H9 (cell line): ENCODE results near the gene GPATCH1. TPM values are rescaled to one million over a fixed set of nuclear protein-coding genes. Genes with fewer than 3 reads are reported as not detected.

Source experiments
- DNase-seq: peaks from one replicate; pipeline ENCODE4 v3.0.0-alpha.2; 2017
- H2AFZ ChIP-seq: one replicate; pipeline ENCODE4 v1.6.1; 2013; ENCODE audit warnings: mild to moderate bottlenecking, low read length, control low read depth, moderate library complexity
- H2AK5ac ChIP-seq: 2 replicates; pipeline ENCODE4 v1.6.1; 2013; ENCODE audit warnings: low read length, control low read depth, mixed read lengths; ENCODE audit not compliant: insufficient read length
- H2BK120ac ChIP-seq: one replicate; pipeline ENCODE4 v1.6.1; 2013; ENCODE audit warnings: low read depth, mild to moderate bottlenecking, low read length, control low read depth, inconsistent platforms; ENCODE audit not compliant: poor library complexity, severe bottlenecking
- H2BK12ac ChIP-seq: 2 replicates; pipeline ENCODE4 v1.6.1; 2013; ENCODE audit warnings: low read length, control low read depth, mixed read lengths, low read depth; ENCODE audit not compliant: insufficient read length
- H2BK15ac ChIP-seq: 2 replicates; pipeline ENCODE4 v1.6.1; 2013; ENCODE audit warnings: low read depth, low read length, control low read depth
- H2BK20ac ChIP-seq: one replicate; pipeline ENCODE4 v1.6.1; 2013; ENCODE audit warnings: low read depth, mild to moderate bottlenecking, low read length, control low read depth, inconsistent platforms; ENCODE audit not compliant: poor library complexity, severe bottlenecking
- H2BK5ac ChIP-seq: 2 replicates; pipeline ENCODE4 v1.6.1; 2013; ENCODE audit warnings: low read length, control low read depth, mixed read lengths; ENCODE audit not compliant: insufficient read length
- H3K14ac ChIP-seq: 2 replicates; pipeline ENCODE4 v1.6.1; 2013; ENCODE audit warnings: low read length, control low read depth; ENCODE audit not compliant: insufficient read depth
- H3K18ac ChIP-seq: 2 replicates; pipeline ENCODE4 v1.6.1; 2013; ENCODE audit warnings: low read depth, mild to moderate bottlenecking, mixed read lengths, low read length, control low read depth; ENCODE audit not compliant: insufficient read length
- H3K23ac ChIP-seq: 2 replicates; pipeline ENCODE4 v1.6.1; 2013; ENCODE audit warnings: low read length, control low read depth, mixed read lengths, low read depth; ENCODE audit not compliant: insufficient read length
- H3K23me2 ChIP-seq: 2 replicates; pipeline ENCODE4 v1.6.1; 2013; ENCODE audit warnings: low read depth, mild to moderate bottlenecking, mixed read lengths, low read length, control low read depth; ENCODE audit not compliant: insufficient read length, poor library complexity, severe bottlenecking
- H3K27ac ChIP-seq: 2 replicates; pipeline ENCODE4 v1.5.1; 2013; ENCODE audit warnings: low read length, control low read depth, mixed read lengths, low read depth; ENCODE audit not compliant: insufficient read length
- H3K27me3 ChIP-seq: 2 replicates; pipeline ENCODE4 v1.6.1; 2013; ENCODE audit warnings: low read length, control low read depth, inconsistent platforms; ENCODE audit not compliant: insufficient read depth
- H3K4ac ChIP-seq: 2 replicates; pipeline ENCODE4 v1.6.1; 2013; ENCODE audit warnings: low read depth, mild to moderate bottlenecking, control low read depth, inconsistent platforms, low read length, moderate library complexity
- H3K4me1 ChIP-seq: 2 replicates; pipeline ENCODE4 v1.6.1; 2013; ENCODE audit warnings: low read length, control low read depth, inconsistent platforms; ENCODE audit not compliant: insufficient read depth
- H3K4me2 ChIP-seq: 2 replicates; pipeline ENCODE4 v1.6.1; 2013; ENCODE audit warnings: low read length, control low read depth, mixed read lengths; ENCODE audit not compliant: insufficient read length, insufficient read depth
- H3K56ac ChIP-seq: 2 replicates; pipeline ENCODE4 v1.6.1; 2013; ENCODE audit warnings: low read depth, mild to moderate bottlenecking, mixed read lengths, low read length, control low read depth; ENCODE audit not compliant: insufficient read length
- H3K79me1 ChIP-seq: 2 replicates; pipeline ENCODE4 v1.6.1; 2013; ENCODE audit warnings: low read depth, mild to moderate bottlenecking, moderate library complexity, low read length, control low read depth, inconsistent platforms; ENCODE audit not compliant: insufficient read depth, poor library complexity, severe bottlenecking
- H3K79me2 ChIP-seq: 2 replicates; pipeline ENCODE4 v1.6.1; 2013; ENCODE audit warnings: low read length, control low read depth, inconsistent platforms; ENCODE audit not compliant: insufficient read depth
- H3K9ac ChIP-seq: 2 replicates; pipeline ENCODE4 v1.6.1; 2013; ENCODE audit warnings: low read length, control low read depth, mixed read lengths; ENCODE audit not compliant: insufficient read length; ENCODE audit errors: extremely low read depth
- H3K9me3 ChIP-seq: one replicate; pipeline ENCODE4 v1.6.1; 2013; ENCODE audit warnings: low read depth, low read length, inconsistent platforms; ENCODE audit not compliant: control insufficient read depth
- H3T11ph ChIP-seq: one replicate; pipeline ENCODE4 v1.6.1; 2013; ENCODE audit warnings: mild to moderate bottlenecking, low read length, control low read depth, inconsistent platforms
- H4K20me1 ChIP-seq: one replicate; pipeline ENCODE4 v1.6.1; 2013; ENCODE audit not compliant: control insufficient read depth, insufficient read length, insufficient read depth
- H4K5ac ChIP-seq: 2 replicates; pipeline ENCODE4 v1.6.1; 2013; ENCODE audit warnings: low read depth, mild to moderate bottlenecking, mixed read lengths, low read length, control low read depth; ENCODE audit not compliant: insufficient read length
- H4K8ac ChIP-seq: replicated peaks from 2 replicates; pipeline ENCODE4 v1.6.1; 2013; ENCODE audit warnings: low read length, control low read depth, mixed read lengths, low read depth; ENCODE audit not compliant: insufficient read length
- H4K91ac ChIP-seq: 2 replicates; pipeline ENCODE4 v1.6.1; 2013; ENCODE audit warnings: low read depth, mild to moderate bottlenecking, moderate library complexity, mixed read lengths, low read length, control low read depth; ENCODE audit not compliant: insufficient read length
- H3K27ac Mint-ChIP-seq, 3 experiments: 2 replicates in 2 of 3; 3 replicates in 1 of 3; pipeline ENCODE4 v1.8.0; 2020 to 2021; ENCODE audit warnings: mixed read lengths in 3 of 3, mild to moderate bottlenecking in 1 of 3, moderate library complexity in 1 of 3
- H3K27me3 Mint-ChIP-seq: 2 replicates; pipeline ENCODE4 v1.8.0; 2021; ENCODE audit warnings: low read depth, mild to moderate bottlenecking, moderate library complexity, mixed read lengths
- H3K36me3 Mint-ChIP-seq, 3 experiments: 2 replicates in 2 of 3; 3 replicates in 1 of 3; pipeline ENCODE4 v1.8.0; 2020 to 2021; ENCODE audit warnings: low read depth in 3 of 3, mixed read lengths in 3 of 3; ENCODE audit not compliant: insufficient read depth in 1 of 3
- H3K4me1 Mint-ChIP-seq, 2 experiments: 2 replicates each; pipeline ENCODE4 v1.8.0; 2020; ENCODE audit warnings: mixed read lengths in 2 of 2
- H3K4me3 Mint-ChIP-seq, 2 experiments: 2 replicates in 1 of 2; 3 replicates in 1 of 2; pipeline ENCODE4 v1.8.0; 2020 to 2021; ENCODE audit warnings: mild to moderate bottlenecking in 2 of 2, mixed read lengths in 2 of 2, moderate library complexity in 1 of 2
- H3K9me3 Mint-ChIP-seq, 2 experiments: 2 replicates in 1 of 2; 3 replicates in 1 of 2; pipeline ENCODE4 v1.8.0; 2020; ENCODE audit warnings: mild to moderate bottlenecking in 2 of 2, mixed read lengths in 2 of 2, moderate library complexity in 1 of 2
- CTCF ChIP-seq: fragments of 200-600 bp; sonication (generic); conservative IDR thresholded peaks from 3 replicates; pipeline ENCODE4 v1.8.0; 2021; ENCODE audit warnings: antibody characterized with exemption, mild to moderate bottlenecking
- WGBS: extraction: QIAGEN DNeasy Blood & Tissue Kit; methylation state at CpG from one replicate; pipeline ENCODE4 v1.1.7; 2013; ENCODE audit warnings: missing lambda C conversion rate, low lambda C conversion rate, mixed read lengths; ENCODE audit not compliant: insufficient read length; ENCODE audit errors: extremely low coverage; 5-methylcytosine and 5-hydroxymethylcytosine counted together
- total RNA-seq: library from RNA; stranded (reverse); gene quantifications from 2 replicates; pipeline ENCODE4 v1.2.1, GENCODE V29; 2021

GPATCH1 gene
- total RNA-seq, 1 experiment from 2014 or later = 11.7 TPM

- Histone ChIP-seq H3K9me3 (no peaks in the 10 kb centered on the region), H2BK120ac (no peak within 1 kb of the TSS), H2BK5ac (no peak within 1 kb of the TSS), H3K9ac (no peak within 1 kb of the TSS), H3K23me2 (no peaks in the 10 kb centered on the region), H4K5ac (no peak within 1 kb of the TSS), H3K14ac (no peak within 1 kb of the TSS), H2BK20ac (no peak within 1 kb of the TSS), H3K18ac (no peak within 1 kb of the TSS), H3K56ac (no peak within 1 kb of the TSS), H4K91ac (no peak within 1 kb of the TSS), H3K4me1 (no peaks in the 10 kb centered on the region), H2AFZ (no peak within 1 kb of the TSS), H4K20me1 (no peaks in the 10 kb centered on the region), H3K79me1 (no peaks in the 10 kb centered on the region), H2BK12ac (no peak within 1 kb of the TSS), H2BK15ac (no peak within 1 kb of the TSS), H3K23ac (no peak within 1 kb of the TSS), H4K8ac (no peak within 1 kb of the TSS), H3K27me3 (no peaks in the 10 kb centered on the region), H3K79me2 (no peaks in the 10 kb centered on the region), H3K4me2 (no peak within 1 kb of the TSS), H3K27ac (no peak within 1 kb of the TSS), H2AK5ac (no peak within 1 kb of the TSS), H3K4ac (no peak within 1 kb of the TSS), H3T11ph (no peak within 1 kb of the TSS)
- peaks cover 5 to 12% of the 10 kb centered on the region in 2 experiments; a peak in 3 of 4 replicates for H3K4me1 Mint-ChIP-seq
- H3K36me3 Mint-ChIP-seq = peaks cover 7 to 29% (median 23%) of the 10 kb centered on the region in 3 experiments; a peak in 6 of 7 replicates
- H3K4me3 Mint-ChIP-seq = no peak within 1 kb of the TSS
- no peak within 1 kb of the TSS for H3K27ac Mint-ChIP-seq
- H3K9me3 Mint-ChIP-seq = no peaks in the 10 kb centered on the region; a peak in 1 of 5 replicates
- no CpG with 5 or more reads among the region's 43 CpGs for WGBS
- DNase-seq = no peak
- no peak for TF ChIP-seq CTCF
- no peaks in the 10 kb centered on the region for H3K27me3 Mint-ChIP-seq
Measured at GRCh38 chr19:33132021-33132420, 51.0 kb downstream of the GPATCH1 start, which contains the start of gene WDR88. Gene WDR88 (plus strand): TSS chr19:33132114. CDS start chr19:33132170, 56 bp downstream.
